CD4-positive, alpha-beta T cell (primary cell): Measurements from ENCODE around the gene TTN. TPM values are rescaled to one million over a fixed set of nuclear protein-coding genes. Genes with fewer than 3 reads are reported as not detected.

Experiments
- ATAC-seq: fragments of 200-7000 bp; cut with Tn5 transposase; one replicate; pipeline ENCODE4 v1.10.0; 2022; ENCODE audit warnings: mild to moderate bottlenecking; ENCODE audit not compliant: poor library complexity
- CTCF ChIA-PET: fragments of 350-600 bp; sonication (Branson Sonifier 250); formaldehyde crosslinking; loops from one replicate; lab custom pipeline; 2021; ENCODE audit warnings: antibody characterized with exemption, inconsistent platforms; lab: Charles Lee
- POLR2A ChIA-PET: fragments of 350-600 bp; sonication (Branson Sonifier 250); formaldehyde crosslinking; loops from one replicate; lab custom pipeline; 2021; ENCODE audit warnings: antibody characterized with exemption, inconsistent platforms; lab: Charles Lee
- DNase-seq, 14 experiments: peaks; one replicate each; pipeline ENCODE4 v3.0.0-alpha.2; 2013 to 2020; ENCODE audit warnings: mixed read lengths in 2 of 14
- H3K27ac ChIP-seq, 2 donors: one replicate each; pipeline versions ENCODE4 v1.5.1 to v1.7.0; 2013; ENCODE audit warnings: low read length in 2 of 2, low read depth in 1 of 2, mild to moderate bottlenecking in 1 of 2
- H3K27me3 ChIP-seq, 2 experiments: 1 replicate in 1 of 2; 2 replicates in 1 of 2; pipeline versions ENCODE4 v1.6.1 to v1.7.0; 2013; ENCODE audit warnings: low read length in 2 of 2, control low read depth in 1 of 2, mild to moderate bottlenecking in 1 of 2, moderate library complexity in 1 of 2; ENCODE audit not compliant: insufficient read depth in 2 of 2, control insufficient read depth in 1 of 2
- H3K36me3 ChIP-seq: one replicate; pipeline ENCODE4 v1.6.1; 2013; ENCODE audit warnings: low read length, control low read depth; ENCODE audit not compliant: insufficient read depth
- H3K4me1 ChIP-seq: one replicate; pipeline ENCODE4 v1.6.1; 2013; ENCODE audit warnings: low read length, control low read depth; ENCODE audit not compliant: insufficient read depth
- H3K4me3 ChIP-seq: one replicate; pipeline ENCODE4 v1.5.1; 2013; ENCODE audit warnings: mild to moderate bottlenecking, low read length, moderate library complexity
- H3K9me3 ChIP-seq, 2 experiments: 1 replicate in 1 of 2; 2 replicates in 1 of 2; pipeline versions ENCODE4 v1.6.1 to v1.7.0; 2013; ENCODE audit warnings: low read length in 2 of 2, mild to moderate bottlenecking in 2 of 2, control low read depth in 1 of 2, moderate library complexity in 1 of 2; ENCODE audit not compliant: control insufficient read depth in 1 of 2, insufficient read depth in 1 of 2
- H3K27ac Mint-ChIP-seq: one replicate; pipeline ENCODE4 v1.8.0; 2020; ENCODE audit warnings: mixed read lengths
- H3K27me3 Mint-ChIP-seq: one replicate; pipeline ENCODE4 v1.8.0; 2021; ENCODE audit warnings: mixed read lengths
- H3K36me3 Mint-ChIP-seq: one replicate; pipeline ENCODE4 v1.8.0; 2021; ENCODE audit warnings: low read depth, mixed read lengths
- H3K4me1 Mint-ChIP-seq: one replicate; pipeline ENCODE4 v1.8.0; 2021; ENCODE audit warnings: low read depth, mixed read lengths
- H3K4me3 Mint-ChIP-seq: one replicate; pipeline ENCODE4 v1.8.0; 2020; ENCODE audit warnings: mild to moderate bottlenecking, mixed read lengths
- H3K9me3 Mint-ChIP-seq: one replicate; pipeline ENCODE4 v1.8.0; 2020; ENCODE audit warnings: mixed read lengths
- intact Hi-C, 2 experiments: fragments of 100-400 bp; cut with DNase I in 1 of 2; cut with micrococcal nuclease in 1 of 2; formaldehyde crosslinking; loops; one replicate each; pipeline versions ENCODE4 v1.15.1 to v1.9.0; 2023 to 2025; cut with DNase I, micrococcal nuclease
- total RNA-seq, 174 experiments: library from RNA in 2 of 174; stranded (reverse) in 2 of 174; gene quantifications; one replicate each; pipeline ENCODE4 v1.2.3 and lab custom pipeline; 2021 to 2026
- TF ChIP-seq, protein P1 (sequence below): fragments of 200-600 bp; IDR thresholded peaks from one replicate; pipeline ENCODE4 v1.8.0; 2022; ENCODE audit warnings: antibody characterized with exemption, mild to moderate bottlenecking

Gene TTN
- total RNA-seq, 2 experiments from 2014 or later: 27.5 to 29.2 TPM

DNA sequence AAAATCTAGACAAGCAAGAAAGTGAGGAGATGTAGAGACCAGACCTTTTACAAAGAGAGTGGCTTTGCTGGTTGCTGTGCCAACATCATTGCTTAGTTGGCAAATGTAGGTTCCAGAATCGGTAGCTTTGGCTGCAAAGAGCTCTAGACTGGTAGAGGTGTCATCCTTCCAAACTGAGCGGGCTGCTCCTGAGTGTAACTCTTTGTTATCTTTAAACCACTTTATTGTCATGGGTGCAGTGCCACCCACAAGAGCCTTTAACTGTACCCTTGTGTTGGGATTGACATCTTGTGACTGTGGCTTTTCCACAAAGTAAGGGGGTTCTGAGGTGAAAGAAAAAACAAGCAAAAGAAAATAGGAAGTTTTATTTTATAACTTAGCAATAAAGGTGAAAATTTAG lies 77.2 kb downstream of the TTN start:
- H3K27me3 Mint-ChIP-seq: no peaks in the 10 kb centered on the region
- ATAC-seq (no peak), DNase-seq (no peak)
- CTCF ChIA-PET: no interaction called here
- H3K27ac Mint-ChIP-seq: no peak overlapping the region
- H3K36me3 Mint-ChIP-seq: peaks cover 64% of the 10 kb centered on the region
- Histone ChIP-seq H3K4me1 (no peaks in the 10 kb centered on the region), H3K36me3 (peaks cover 3% of the 10 kb centered on the region), H3K27ac (no peak overlapping the region), H3K4me3 (no peak overlapping the region), H3K9me3 (no peaks in the 10 kb centered on the region), H3K27me3 (no peaks in the 10 kb centered on the region)
- H3K9me3 Mint-ChIP-seq: no peaks in the 10 kb centered on the region
- H3K4me1 Mint-ChIP-seq: no peaks in the 10 kb centered on the region
- TF ChIP-seq, protein P1, sequence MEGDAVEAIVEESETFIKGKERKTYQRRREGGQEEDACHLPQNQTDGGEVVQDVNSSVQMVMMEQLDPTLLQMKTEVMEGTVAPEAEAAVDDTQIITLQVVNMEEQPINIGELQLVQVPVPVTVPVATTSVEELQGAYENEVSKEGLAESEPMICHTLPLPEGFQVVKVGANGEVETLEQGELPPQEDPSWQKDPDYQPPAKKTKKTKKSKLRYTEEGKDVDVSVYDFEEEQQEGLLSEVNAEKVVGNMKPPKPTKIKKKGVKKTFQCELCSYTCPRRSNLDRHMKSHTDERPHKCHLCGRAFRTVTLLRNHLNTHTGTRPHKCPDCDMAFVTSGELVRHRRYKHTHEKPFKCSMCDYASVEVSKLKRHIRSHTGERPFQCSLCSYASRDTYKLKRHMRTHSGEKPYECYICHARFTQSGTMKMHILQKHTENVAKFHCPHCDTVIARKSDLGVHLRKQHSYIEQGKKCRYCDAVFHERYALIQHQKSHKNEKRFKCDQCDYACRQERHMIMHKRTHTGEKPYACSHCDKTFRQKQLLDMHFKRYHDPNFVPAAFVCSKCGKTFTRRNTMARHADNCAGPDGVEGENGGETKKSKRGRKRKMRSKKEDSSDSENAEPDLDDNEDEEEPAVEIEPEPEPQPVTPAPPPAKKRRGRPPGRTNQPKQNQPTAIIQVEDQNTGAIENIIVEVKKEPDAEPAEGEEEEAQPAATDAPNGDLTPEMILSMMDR: no peak
- H3K4me3 Mint-ChIP-seq: no peak overlapping the region
- POLR2A ChIA-PET: no interaction called here
- intact Hi-C loops: no loop called here

GRCh38 chr2:178723786-178724346 lies 83.4 kb downstream of the TTN start:
- peaks cover under 1% of the 10 kb centered on the region for H3K36me3 ChIP-seq
- H3K4me1 Mint-ChIP-seq: no peaks in the 10 kb centered on the region

DNA sequence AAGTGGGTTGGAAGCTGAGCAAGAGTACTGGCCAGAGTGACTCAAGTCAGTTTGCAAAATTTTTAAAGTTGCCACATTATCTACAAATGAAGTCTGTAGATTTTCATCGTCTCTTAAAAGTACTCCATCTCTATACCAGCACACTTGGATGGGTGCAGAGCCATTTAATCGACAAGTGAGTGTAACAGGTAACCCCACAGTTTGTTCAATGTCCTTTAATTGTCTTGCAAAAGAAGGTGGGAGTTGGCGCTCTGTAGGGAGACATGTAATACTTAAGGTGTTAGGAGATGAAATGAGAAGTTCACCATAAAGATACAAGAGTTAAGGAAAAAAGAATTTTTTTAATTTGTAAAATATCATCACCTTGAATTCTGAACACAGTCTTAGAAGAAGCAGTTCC lies 84.9 kb downstream of the TTN start:
- Mint-ChIP-seq H3K36me3 (peaks cover 89% of the 10 kb centered on the region), H3K9me3 (no peaks in the 10 kb centered on the region), H3K27me3 (no peaks in the 10 kb centered on the region), H3K4me1 (no peaks in the 10 kb centered on the region), H3K27ac (no peak overlapping the region), H3K4me3 (no peak overlapping the region)
- no peak overlapping the region for H3K4me3 ChIP-seq
- TF ChIP-seq, protein P1: no peak
- ChIA-PET CTCF (no interaction called here), POLR2A (no interaction called here)
- no peaks in the 10 kb centered on the region for H3K9me3 ChIP-seq
- peaks cover 3% of the 10 kb centered on the region for H3K36me3 ChIP-seq
- no peak for DNase-seq
- H3K27ac ChIP-seq: no peak overlapping the region
- H3K4me1 ChIP-seq: no peaks in the 10 kb centered on the region
- no peaks in the 10 kb centered on the region for H3K27me3 ChIP-seq
- intact Hi-C loops: no loop called here
- no peak for ATAC-seq

More at GRCh38 chr2:178723786-178724346, 83.4 kb downstream of the TTN start:
- Histone ChIP-seq H3K9me3 (no peaks in the 10 kb centered on the region), H3K4me1 (no peaks in the 10 kb centered on the region), H3K27ac (no peak overlapping the region), H3K27me3 (no peaks in the 10 kb centered on the region), H3K4me3 (no peak overlapping the region)
- H3K36me3 Mint-ChIP-seq: peaks cover 76% of the 10 kb centered on the region
- H3K9me3 Mint-ChIP-seq: no peaks in the 10 kb centered on the region
- no peaks in the 10 kb centered on the region for H3K27me3 Mint-ChIP-seq
- no peak overlapping the region for H3K27ac Mint-ChIP-seq
- ChIA-PET CTCF (no interaction called here), POLR2A (no interaction called here)
- TF ChIP-seq, protein P1: no peak
- ATAC-seq: no peak
- intact Hi-C loops: no loop called here
- DNase-seq: no peak
- no peak overlapping the region for H3K4me3 Mint-ChIP-seq
